Endodermal cell (in vitro differentiated cells): ENCODE measurements around the gene CAV1. TPM values are rescaled to one million over a fixed set of nuclear protein-coding genes. Genes with fewer than 3 reads are reported as not detected.

Experiments
- DNase-seq: peaks from one replicate; pipeline ENCODE4 v3.0.0-alpha.2; 2017
- H3K27ac ChIP-seq: 2 replicates; pipeline ENCODE4 v1.5.1; 2013; ENCODE audit warnings: mild to moderate bottlenecking, low read depth, low read length, moderate library complexity
- H3K27me3 ChIP-seq: 2 replicates; pipeline ENCODE4 v1.6.1; 2013; ENCODE audit warnings: mild to moderate bottlenecking, low read length, moderate library complexity; ENCODE audit not compliant: insufficient read depth, control insufficient read depth, poor library complexity, severe bottlenecking
- H3K36me3 ChIP-seq: 2 replicates; pipeline ENCODE4 v1.7.0; 2013; ENCODE audit warnings: mild to moderate bottlenecking, low read length, moderate library complexity; ENCODE audit not compliant: control insufficient read depth, insufficient read depth
- H3K4me1 ChIP-seq: one replicate; pipeline ENCODE4 v1.7.0; 2013; ENCODE audit warnings: low read length; ENCODE audit not compliant: control insufficient read depth, insufficient read depth
- H3K4me3 ChIP-seq: 2 replicates; pipeline ENCODE4 v1.5.1; 2013; ENCODE audit warnings: mild to moderate bottlenecking, low read length, moderate library complexity
- H3K9ac ChIP-seq: 2 replicates; pipeline ENCODE4 v1.6.1; 2013; ENCODE audit warnings: mild to moderate bottlenecking, low read length, moderate library complexity; ENCODE audit not compliant: poor library complexity, severe bottlenecking; ENCODE audit errors: extremely low read depth
- H3K9me3 ChIP-seq: 2 replicates; pipeline ENCODE4 v1.6.1; 2013; ENCODE audit warnings: mild to moderate bottlenecking, low read length, moderate library complexity; ENCODE audit not compliant: control insufficient read depth
- H3K27ac Mint-ChIP-seq: 2 replicates; pipeline ENCODE4 v1.8.0; 2020; ENCODE audit warnings: mixed read lengths
- H3K27me3 Mint-ChIP-seq: 2 replicates; pipeline ENCODE4 v1.8.0; 2021; ENCODE audit warnings: mild to moderate bottlenecking, mixed read lengths; ENCODE audit not compliant: insufficient read depth
- H3K36me3 Mint-ChIP-seq: 2 replicates; pipeline ENCODE4 v1.8.0; 2020; ENCODE audit warnings: low read depth, mixed read lengths
- H3K4me1 Mint-ChIP-seq: 2 replicates; pipeline ENCODE4 v1.8.0; 2020; ENCODE audit warnings: mixed read lengths
- H3K4me3 Mint-ChIP-seq: 2 replicates; pipeline ENCODE4 v1.8.0; 2020; ENCODE audit warnings: mild to moderate bottlenecking, moderate library complexity, mixed read lengths
- H3K9me3 Mint-ChIP-seq: 2 replicates; pipeline ENCODE4 v1.8.0; 2020; ENCODE audit warnings: mild to moderate bottlenecking, mixed read lengths
- WGBS, 2 experiments: methylation state at CpG; one replicate each; pipeline versions ENCODE4 v1.1.5 to v1.1.7; 2013; ENCODE audit warnings: missing lambda C conversion rate in 2 of 2, mixed read lengths in 1 of 2; ENCODE audit not compliant: insufficient coverage in 1 of 2, insufficient read length in 1 of 2; 5-methylcytosine and 5-hydroxymethylcytosine counted together
- total RNA-seq, 2 donors: library from RNA; stranded (reverse); fragmentation: NEBNext Ultra II Directional in 1 of 2; extraction: Animal tissue kit (Norgen Biotek cat#: 25700) in 1 of 2; gene quantifications; 2 replicates in 1 of 2; 3 replicates in 1 of 2; pipeline ENCODE4 v1.2.1, GENCODE V29; 2021
- TF ChIP-seq, protein P1 (sequence below): fragments of 200-600 bp; sonication (generic); conservative IDR thresholded peaks from 2 replicates; pipeline ENCODE4 v1.5.0; 2021; ENCODE audit warnings: antibody characterized with exemption, mild to moderate bottlenecking

Gene CAV1
- total RNA-seq, 2 donors from 2014 or later, result 4.9 to 8.8 TPM

DNA sequence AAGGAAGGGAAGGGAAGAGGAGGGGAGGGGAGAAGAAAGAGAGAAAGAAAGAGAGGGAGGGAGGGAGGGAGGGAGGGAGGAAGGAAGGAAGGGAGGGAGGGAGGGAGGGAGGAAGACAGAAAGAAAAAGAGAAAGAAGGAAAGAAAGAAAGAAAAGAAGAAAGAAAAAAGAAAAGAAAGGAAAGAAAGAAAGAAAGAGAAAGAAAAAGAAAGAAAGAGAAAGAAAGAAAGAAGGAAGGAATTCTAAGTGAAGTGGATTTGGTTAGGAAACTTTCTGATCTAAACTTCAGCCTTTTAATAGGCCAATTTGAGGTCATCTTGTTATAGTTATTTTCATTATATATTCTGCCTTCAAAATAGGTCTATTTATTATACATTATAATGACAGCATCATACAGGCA, 21.0 kb upstream of the CAV1 start:
- no peak overlapping the region for H3K27ac Mint-ChIP-seq
- peaks cover 19% of the 10 kb centered on the region for H3K27me3 Mint-ChIP-seq
- no peak overlapping the region for H3K27ac ChIP-seq
- H3K9me3 Mint-ChIP-seq, result no peaks in the 10 kb centered on the region
- H3K4me3 Mint-ChIP-seq, result no peak overlapping the region
- TF ChIP-seq, protein P1, sequence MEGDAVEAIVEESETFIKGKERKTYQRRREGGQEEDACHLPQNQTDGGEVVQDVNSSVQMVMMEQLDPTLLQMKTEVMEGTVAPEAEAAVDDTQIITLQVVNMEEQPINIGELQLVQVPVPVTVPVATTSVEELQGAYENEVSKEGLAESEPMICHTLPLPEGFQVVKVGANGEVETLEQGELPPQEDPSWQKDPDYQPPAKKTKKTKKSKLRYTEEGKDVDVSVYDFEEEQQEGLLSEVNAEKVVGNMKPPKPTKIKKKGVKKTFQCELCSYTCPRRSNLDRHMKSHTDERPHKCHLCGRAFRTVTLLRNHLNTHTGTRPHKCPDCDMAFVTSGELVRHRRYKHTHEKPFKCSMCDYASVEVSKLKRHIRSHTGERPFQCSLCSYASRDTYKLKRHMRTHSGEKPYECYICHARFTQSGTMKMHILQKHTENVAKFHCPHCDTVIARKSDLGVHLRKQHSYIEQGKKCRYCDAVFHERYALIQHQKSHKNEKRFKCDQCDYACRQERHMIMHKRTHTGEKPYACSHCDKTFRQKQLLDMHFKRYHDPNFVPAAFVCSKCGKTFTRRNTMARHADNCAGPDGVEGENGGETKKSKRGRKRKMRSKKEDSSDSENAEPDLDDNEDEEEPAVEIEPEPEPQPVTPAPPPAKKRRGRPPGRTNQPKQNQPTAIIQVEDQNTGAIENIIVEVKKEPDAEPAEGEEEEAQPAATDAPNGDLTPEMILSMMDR, result no peak
- no peaks in the 10 kb centered on the region for H3K9me3 ChIP-seq
- H3K36me3 ChIP-seq, result no peaks in the 10 kb centered on the region
- H3K4me3 ChIP-seq, result no peak overlapping the region
- H3K27me3 ChIP-seq, result peaks cover 20% of the 10 kb centered on the region
- H3K4me1 ChIP-seq, result peaks cover 11% of the 10 kb centered on the region
- DNase-seq, result no peak
- H3K9ac ChIP-seq, result no peak overlapping the region
- no peaks in the 10 kb centered on the region for H3K36me3 Mint-ChIP-seq
- peaks cover 28% of the 10 kb centered on the region for H3K4me1 Mint-ChIP-seq

DNA sequence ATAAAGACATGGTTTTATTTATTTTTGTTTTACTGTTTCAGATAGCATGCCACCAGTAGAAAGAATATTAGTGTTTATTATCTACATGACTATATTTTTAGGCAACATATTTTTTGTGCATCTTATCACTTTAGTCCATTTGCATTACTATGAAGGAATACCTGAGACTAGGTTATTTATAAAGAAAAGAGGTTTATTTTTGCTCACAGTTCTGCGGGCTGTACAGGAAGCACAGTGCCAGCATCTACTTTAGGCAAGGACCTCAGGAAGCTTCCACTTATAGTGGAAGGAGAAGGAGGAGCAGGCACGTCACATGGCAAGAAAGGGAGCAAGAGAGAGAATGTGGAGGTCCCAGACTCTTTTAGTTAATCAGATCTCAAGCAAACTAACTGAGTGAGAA, 19.6 kb upstream of the CAV1 start:
- Mint-ChIP-seq H3K9me3 (no peaks in the 10 kb centered on the region), H3K36me3 (no peaks in the 10 kb centered on the region), H3K27ac (no peak overlapping the region), H3K4me1 (peaks cover 25% of the 10 kb centered on the region), H3K27me3 (peaks cover 12% of the 10 kb centered on the region), H3K4me3 (no peak overlapping the region)
- Histone ChIP-seq H3K36me3 (no peaks in the 10 kb centered on the region), H3K9ac (no peak overlapping the region), H3K4me3 (no peak overlapping the region), H3K4me1 (peaks cover 9% of the 10 kb centered on the region), H3K9me3 (no peaks in the 10 kb centered on the region), H3K27ac (no peak overlapping the region), H3K27me3 (peaks cover 12% of the 10 kb centered on the region)
- TF ChIP-seq, protein P1, result no peak
- DNase-seq, result no peak
- WGBS, 2 experiments, result 65 to 90% methylated on average over 2 of the region's 2 CpGs

- Mint-ChIP-seq H3K27ac (no peak overlapping the region), H3K4me1 (peaks cover 19% of the 10 kb centered on the region), H3K9me3 (no peaks in the 10 kb centered on the region), H3K27me3 (peaks cover 7% of the 10 kb centered on the region), H3K36me3 (no peaks in the 10 kb centered on the region), H3K4me3 (no peak overlapping the region)
- no peak for DNase-seq
- H3K4me1 ChIP-seq, result peaks cover 8% of the 10 kb centered on the region
- no peaks in the 10 kb centered on the region for H3K36me3 ChIP-seq
- TF ChIP-seq, protein P1, result no peak
- WGBS, 2 experiments, result 81 to 90% methylated on average over 3 of the region's 3 CpGs
- no peak overlapping the region for H3K27ac ChIP-seq
- H3K27me3 ChIP-seq, result peaks cover 7% of the 10 kb centered on the region
- no peak overlapping the region for H3K9ac ChIP-seq
- H3K4me3 ChIP-seq, result no peak overlapping the region
- no peaks in the 10 kb centered on the region for H3K9me3 ChIP-seq
These were observed 19.0 kb upstream of the CAV1 start for GRCh38 chr7:116505823-116506222.
